Pancreas (tissue), 10 donors: ENCODE measurements around the gene ZNF738. TPM values are rescaled to one million over a fixed set of nuclear protein-coding genes. Genes with fewer than 3 reads are reported as not detected.
"Not testable (repeated sequence)": the region's sequence is repeated elsewhere in the genome, so short reads cannot be mapped to it uniquely, and the experiment has no call there.

Experiments used
- ATAC-seq, 4 donors: fragments of 200-7000 bp; cut with Tn5 transposase; one replicate each; pipeline versions ENCODE4 v1.8.0 to v1.9.1; 2020; ENCODE audit warnings: mild to moderate bottlenecking in 4 of 4, moderate library complexity in 4 of 4
- DNase-seq, 6 donors: peaks; one replicate each; pipeline ENCODE4 v3.0.0-alpha.2; 2020
- FAIRE-seq: peaks from 2 replicates; lab custom pipeline; 2012; peaks lifted over from hg19 to GRCh38; lab: Jason Lieb, UNC
- H3K27ac ChIP-seq, 4 donors: fragments of 200-600 bp; sonication (generic); 1 replicate in 3 of 4; 2 replicates in 1 of 4; pipeline versions ENCODE4 v1.5.0 to v1.8.0; 2020
- H3K27me3 ChIP-seq, 4 donors: fragments of 200-600 bp; one replicate each; pipeline ENCODE4 v1.8.0; 2021
- H3K36me3 ChIP-seq, 3 donors: fragments of 200-600 bp; sonication (generic) in 1 of 3; one replicate each; pipeline versions ENCODE4 v1.5.0 to v1.8.0; 2020 to 2021
- H3K4me1 ChIP-seq, 3 donors: fragments of 200-600 bp; one replicate each; pipeline ENCODE4 v1.8.0; 2021
- H3K4me3 ChIP-seq, 4 donors: fragments of 200-600 bp; sonication (generic) in 2 of 4; one replicate each; pipeline versions ENCODE4 v1.5.0 to v1.8.0; 2020 to 2021
- H3K9me3 ChIP-seq, 4 donors: fragments of 200-600 bp; one replicate each; pipeline ENCODE4 v1.8.0; 2021
- WGBS, 2 donors: extraction: QIAGEN DNeasy Blood & Tissue Kit; methylation state at CpG; one replicate each; pipeline ENCODE4 v1.1.7; 2013; 5-methylcytosine and 5-hydroxymethylcytosine counted together
- intact Hi-C, 3 donors: fragments of 100-400 bp; cut with DNase I; formaldehyde crosslinking; loops; one replicate each; pipeline versions ENCODE4 v1.11.1 to v1.14.2; 2022
- polyA plus RNA-seq, 2 donors: library from polyadenylated mRNA; stranded (reverse); fragments of 200-250 nt; gene quantifications; one replicate each; pipeline ENCODE4 v1.2.3, GENCODE V29; 2013
- total RNA-seq, 6 donors: library from RNA; stranded (reverse); fragmentation: NEBNext Ultra II Directional in 4 of 6; extraction: Animal tissue kit (Norgen Biotek cat#: 25700) in 4 of 6; gene quantifications; one replicate each; pipeline versions ENCODE4 v1.2.1 to v1.2.4, GENCODE V29; 2021 to 2023
- TF ChIP-seq, protein P1 (sequence below), 4 donors: fragments of 200-600 bp; sonication (generic) in 3 of 4; IDR thresholded peaks; one replicate each; pipeline versions ENCODE4 v1.5.0 to v1.8.0; 2021; ENCODE audit warnings: antibody characterized with exemption in 4 of 4
- donor health status: healthy with polysubstance abuse.
- donor health status: DM: no; HTN: no; CAD: no; lungs with moderate emphysema.
- donor health status: DM: no; HTN: no; CAD: no.
- donor health status: control.
- donor health status: control.
- donor health status: Bipolar disorder and iron deficiency.
- donor health status: DM: yes; HTN: yes; CAD: no.
- donor health status: DM: no; HTN: no; CAD: no.
- donor health status: DM: no; HTN: no; CAD: no.
- donor health status: DM: yes; HTN: yes; CAD: no.

Gene ZNF738
- total RNA-seq (1 to 10 TPM; 1.4 to 5.0 (median 2.5) TPM), polyA plus RNA-seq (1 to 10 TPM; 2.4 to 3.6 TPM)

DNA sequence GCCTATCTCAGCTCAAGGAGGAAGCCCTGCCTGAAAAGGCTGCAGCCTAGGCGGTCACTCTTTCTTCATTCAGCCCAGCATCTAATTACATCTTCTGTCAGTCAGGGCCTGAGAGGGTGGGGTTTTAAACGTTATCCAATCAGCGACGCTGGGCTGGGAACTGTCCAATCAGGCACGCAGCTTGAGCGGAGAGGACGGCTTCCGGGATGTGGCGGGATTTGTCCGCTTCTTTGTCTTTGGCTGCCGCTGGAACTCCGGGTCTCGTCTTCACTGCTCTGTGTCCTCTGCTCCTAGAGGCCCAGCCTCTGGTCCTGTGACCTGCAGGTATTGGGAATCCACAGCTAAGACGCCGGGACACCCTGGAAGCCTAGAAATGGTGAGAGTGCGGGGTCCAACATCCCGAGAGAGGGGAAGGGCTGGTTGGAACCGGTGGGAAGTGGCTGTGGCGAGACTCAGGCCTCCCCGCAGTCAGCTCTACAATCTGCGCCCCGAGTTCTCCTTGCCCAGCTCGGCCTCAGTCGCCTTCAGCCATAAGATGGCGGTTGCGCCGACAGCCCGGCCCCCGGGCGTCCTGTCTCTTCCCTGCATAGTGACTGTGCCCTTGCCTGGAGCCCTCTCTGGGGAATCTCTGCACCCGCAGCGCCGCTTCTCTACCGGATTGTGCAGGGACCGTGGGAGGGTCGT is at the start of gene ZNF738:
TSS of gene ZNF738 (plus strand) at position 233 of the 684 bp plus-strand sequence. CDS start at position 374, 141 bp downstream.
- Histone ChIP-seq H3K4me1 (no peaks in the 10 kb centered on the region), H3K4me3 (peak within 1 kb of the TSS; percentile 24 to 61 (median 48)), H3K27ac (peak within 1 kb of the TSS in 3 of 4 donors; percentile 10 to 80 (median 77)), H3K36me3 (no peaks in the 10 kb centered on the region), H3K9me3 (no peaks in the 10 kb centered on the region), H3K27me3 (no peaks in the 10 kb centered on the region)
- peak; percentile 61 for FAIRE-seq
- DNase-seq, result peak; percentile 83 to 94 (median 88)
- WGBS, 2 donors, result 0 to 1% methylated on average over 36 of the region's 36 CpGs
- TF ChIP-seq, protein P1, sequence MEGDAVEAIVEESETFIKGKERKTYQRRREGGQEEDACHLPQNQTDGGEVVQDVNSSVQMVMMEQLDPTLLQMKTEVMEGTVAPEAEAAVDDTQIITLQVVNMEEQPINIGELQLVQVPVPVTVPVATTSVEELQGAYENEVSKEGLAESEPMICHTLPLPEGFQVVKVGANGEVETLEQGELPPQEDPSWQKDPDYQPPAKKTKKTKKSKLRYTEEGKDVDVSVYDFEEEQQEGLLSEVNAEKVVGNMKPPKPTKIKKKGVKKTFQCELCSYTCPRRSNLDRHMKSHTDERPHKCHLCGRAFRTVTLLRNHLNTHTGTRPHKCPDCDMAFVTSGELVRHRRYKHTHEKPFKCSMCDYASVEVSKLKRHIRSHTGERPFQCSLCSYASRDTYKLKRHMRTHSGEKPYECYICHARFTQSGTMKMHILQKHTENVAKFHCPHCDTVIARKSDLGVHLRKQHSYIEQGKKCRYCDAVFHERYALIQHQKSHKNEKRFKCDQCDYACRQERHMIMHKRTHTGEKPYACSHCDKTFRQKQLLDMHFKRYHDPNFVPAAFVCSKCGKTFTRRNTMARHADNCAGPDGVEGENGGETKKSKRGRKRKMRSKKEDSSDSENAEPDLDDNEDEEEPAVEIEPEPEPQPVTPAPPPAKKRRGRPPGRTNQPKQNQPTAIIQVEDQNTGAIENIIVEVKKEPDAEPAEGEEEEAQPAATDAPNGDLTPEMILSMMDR (IDR thresholded peaks at IDR 0.05), result no peak
- ATAC-seq, result peak; percentile 99 to 100 (median 100)
- intact Hi-C loops, result no loop called here

DNA sequence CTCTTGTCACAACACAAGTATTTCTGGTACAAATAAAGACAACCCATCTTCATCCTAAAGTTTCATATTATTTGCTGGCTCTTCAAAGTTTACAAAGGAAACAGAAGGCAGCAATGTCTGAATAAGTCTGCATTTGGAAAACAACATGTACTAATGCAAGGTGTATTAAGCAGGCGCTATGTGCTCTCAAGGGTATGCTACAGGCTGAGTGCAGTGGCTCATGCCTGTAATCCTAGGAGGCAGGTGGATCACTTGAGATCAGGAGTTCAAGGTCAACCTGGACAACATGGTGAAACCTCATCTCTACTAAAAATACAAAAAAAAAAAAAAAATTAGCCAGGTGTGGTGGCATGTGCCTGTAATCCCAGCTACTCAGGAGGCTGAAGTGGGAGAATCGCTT is 46.0 kb upstream of the ZNF738 start:
- H3K27ac ChIP-seq, DNase-seq, H3K4me1 ChIP-seq, H3K36me3 ChIP-seq, FAIRE-seq, intact Hi-C loops, H3K4me3 ChIP-seq, H3K9me3 ChIP-seq, H3K27me3 ChIP-seq: not testable (repeated sequence)
- peak in 1 of 4 donors; percentile 25 for ATAC-seq
- WGBS, 2 donors, result 95 to 99% methylated on average over 2 of the region's 2 CpGs

DNA sequence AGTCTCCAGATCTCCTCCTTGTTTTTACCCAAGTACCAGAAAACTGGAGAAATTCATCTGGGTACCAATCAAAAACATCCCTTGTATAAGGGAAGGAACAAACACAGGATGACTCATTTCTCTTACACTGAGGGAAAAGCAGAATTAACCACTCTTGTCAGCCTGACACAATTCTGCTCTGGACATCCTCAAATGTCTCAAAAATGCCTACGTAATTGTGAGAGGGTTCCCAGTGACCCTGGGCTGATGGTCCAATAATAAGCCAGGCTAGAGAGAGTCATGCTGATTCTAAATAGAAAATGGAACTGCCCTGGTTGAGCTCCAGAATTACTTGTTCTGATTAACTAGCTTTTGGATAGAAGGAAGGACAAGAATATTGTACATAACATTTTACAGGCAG is 44.1 kb upstream of the ZNF738 start:
- H3K9me3 ChIP-seq, result no peaks in the 10 kb centered on the region
- WGBS, 2 donors, result 77 to 87% methylated on average over 1 of the region's 1 CpG
- H3K4me1 ChIP-seq, result peaks cover 0 to 10% (median 0%) of the 10 kb centered on the region in 3 donors
- intact Hi-C loops, result no loop called here
- ATAC-seq (peak in 1 of 4 donors; percentile 26), DNase-seq (no peak), FAIRE-seq (no peak)
- no peaks in the 10 kb centered on the region for H3K27me3 ChIP-seq
- no peaks in the 10 kb centered on the region for H3K36me3 ChIP-seq
- no peak overlapping the region for H3K4me3 ChIP-seq
- H3K27ac ChIP-seq, result no peak overlapping the region
- TF ChIP-seq, protein P1 (IDR thresholded peaks at IDR 0.05), result no peak

DNA sequence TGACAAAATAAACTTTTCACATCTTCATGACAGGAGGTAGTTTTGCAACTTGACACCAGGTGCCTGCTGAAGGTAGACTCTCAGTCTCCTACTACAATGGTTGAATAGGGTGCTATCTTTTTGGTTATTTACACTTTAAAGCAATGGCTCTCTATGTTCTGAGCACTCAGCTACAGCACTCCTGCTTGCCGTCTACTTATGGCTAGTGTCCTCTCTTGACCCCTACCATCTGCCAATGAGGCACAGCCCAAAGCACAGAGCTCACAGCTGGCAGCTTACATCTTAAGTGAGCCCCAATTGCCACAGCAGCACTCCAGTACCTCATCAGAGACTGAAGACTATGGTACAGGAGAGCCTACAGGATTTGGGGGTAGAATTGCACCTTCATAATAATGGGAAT is 41.0 kb upstream of the ZNF738 start:
- TF ChIP-seq, protein P1 (IDR thresholded peaks at IDR 0.05), result no peak
- Histone ChIP-seq H3K4me1 (peaks cover 0 to 4% (median 0%) of the 10 kb centered on the region in 3 donors), H3K9me3 (no peaks in the 10 kb centered on the region), H3K4me3 (no peak overlapping the region), H3K27ac (no peak overlapping the region), H3K27me3 (no peaks in the 10 kb centered on the region), H3K36me3 (no peaks in the 10 kb centered on the region)
- 59 to 61% methylated on average over 1 of the region's 1 CpG for WGBS, 2 donors
- peak in 1 of 4 donors; percentile 43 for ATAC-seq
- intact Hi-C loops, result no loop called here
- DNase-seq, result no peak
- no peak for FAIRE-seq

DNA sequence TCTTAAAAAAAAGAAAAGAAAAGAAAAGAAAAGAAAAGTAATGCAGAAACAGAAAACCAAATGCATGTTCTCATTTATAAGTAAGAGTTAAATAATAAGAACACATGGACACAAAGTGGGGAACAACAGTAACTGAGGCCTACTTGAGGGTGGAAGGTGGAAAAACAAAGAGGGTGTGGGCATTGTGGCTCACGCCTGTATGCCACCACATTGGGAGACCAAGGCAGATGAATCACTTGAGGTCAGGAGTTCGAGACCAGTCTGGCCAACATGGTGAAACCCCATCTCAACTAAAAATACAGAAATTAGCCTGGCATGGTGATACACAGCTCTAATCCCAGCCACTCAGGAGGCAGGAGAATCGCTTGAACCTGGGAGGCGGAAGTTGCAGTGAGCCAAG is 37.7 kb upstream of the ZNF738 start:
- H3K27ac ChIP-seq, result no peak overlapping the region
- intact Hi-C loops, result no loop called here
- H3K9me3 ChIP-seq, result no peaks in the 10 kb centered on the region
- TF ChIP-seq, protein P1 (IDR thresholded peaks at IDR 0.05), result no peak
- DNase-seq (no peak), ATAC-seq (no peak), FAIRE-seq (no peak)
- no peak overlapping the region for H3K4me3 ChIP-seq
- WGBS, 2 donors, result 89 to 96% methylated on average over 4 of the region's 4 CpGs
- H3K4me1 ChIP-seq, result peaks cover 0 to 6% (median 0%) of the 10 kb centered on the region in 3 donors
- H3K36me3 ChIP-seq, result no peaks in the 10 kb centered on the region
- no peaks in the 10 kb centered on the region for H3K27me3 ChIP-seq
